ENCODE measurements around the gene MLIP.
"Not testable (repeated sequence)": the region's sequence is repeated elsewhere in the genome, so short reads cannot be mapped to it uniquely, and the experiment has no call there.

Gene MLIP

DNA sequence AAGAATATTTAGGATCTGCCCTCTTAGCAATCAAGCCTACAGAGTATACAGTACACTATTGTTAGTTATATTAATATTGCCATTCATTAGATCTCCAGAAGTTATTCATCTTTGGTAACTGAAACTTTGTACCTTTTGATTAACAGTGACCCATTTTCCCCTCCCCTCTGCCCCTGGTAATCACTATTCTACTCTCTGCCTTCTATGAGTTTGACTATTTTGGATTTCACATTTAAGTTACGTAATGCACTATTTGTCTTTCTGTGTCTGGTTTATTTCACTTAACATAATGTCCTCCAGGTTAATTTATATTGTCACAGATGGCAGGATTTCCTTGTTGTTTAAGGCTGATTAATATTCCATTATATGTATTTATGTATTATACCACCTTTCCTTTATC lies 111.0 kb downstream of the MLIP start:
- no peak for DNase-seq (ENCODE audit: low read depth, low spot score)

DNA sequence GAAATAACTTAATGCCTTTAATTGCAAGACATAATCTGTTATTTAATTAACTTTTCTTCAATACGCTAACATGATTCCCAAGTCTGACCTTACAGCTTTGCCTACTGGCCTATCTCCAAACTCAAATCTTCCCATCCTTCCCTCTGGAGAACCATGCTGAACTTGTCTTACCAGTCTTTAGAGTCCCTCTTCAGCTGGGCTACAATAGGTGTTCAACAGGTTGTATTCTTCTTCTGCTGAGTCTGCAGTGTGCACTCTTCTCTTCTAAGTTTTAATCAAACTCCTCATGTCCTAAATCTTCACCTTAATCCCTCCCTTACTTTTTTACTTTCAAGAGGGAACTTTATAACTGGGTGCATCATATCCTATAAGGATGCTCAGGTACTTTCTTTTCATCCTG lies 121.5 kb downstream of the MLIP start:
- DNase-seq (ENCODE audit: low read depth, low spot score), result no peak

DNA sequence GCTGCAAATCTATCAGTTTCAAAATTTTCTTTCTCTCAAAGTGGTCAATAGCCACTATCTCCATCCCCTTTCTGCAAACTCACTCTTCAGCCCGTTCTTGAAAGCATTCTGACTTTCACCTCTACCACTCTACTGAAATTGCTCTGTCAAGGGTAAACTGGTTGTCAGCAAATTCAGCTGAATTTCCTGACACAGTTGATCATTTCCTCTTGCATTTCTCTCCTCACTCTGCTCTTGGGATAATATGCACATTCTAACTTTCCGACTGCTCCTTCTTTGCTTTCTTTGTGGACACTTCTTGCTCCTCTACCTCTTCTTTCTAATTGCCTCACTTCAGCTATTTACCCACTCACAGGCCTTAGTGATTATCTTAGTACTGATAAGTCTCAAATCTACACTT lies 123.3 kb downstream of the MLIP start:
- no peak for DNase-seq (ENCODE audit: low read depth, low spot score)

DNA sequence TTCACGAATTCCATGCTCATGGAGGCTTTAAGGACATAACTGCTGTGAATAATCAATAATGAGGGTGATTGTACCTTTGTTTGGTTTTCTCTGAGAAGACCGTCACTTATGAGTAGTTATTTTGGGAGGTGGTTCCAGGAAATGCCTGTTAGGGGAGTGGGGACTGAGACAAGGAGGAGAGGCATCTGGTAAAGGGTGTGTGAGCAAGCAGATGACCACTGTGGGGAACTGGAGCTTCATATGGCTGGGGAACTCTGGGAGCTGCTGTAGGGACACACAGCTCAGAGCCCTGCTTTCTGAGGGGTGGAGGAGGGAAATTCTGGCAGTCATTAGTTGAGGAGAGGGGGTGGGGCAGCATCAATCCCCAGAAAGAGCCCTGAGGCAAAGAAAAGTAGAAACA lies 125.7 kb downstream of the MLIP start:
- DNase-seq (ENCODE audit: low read depth, low spot score), result no peak

DNA sequence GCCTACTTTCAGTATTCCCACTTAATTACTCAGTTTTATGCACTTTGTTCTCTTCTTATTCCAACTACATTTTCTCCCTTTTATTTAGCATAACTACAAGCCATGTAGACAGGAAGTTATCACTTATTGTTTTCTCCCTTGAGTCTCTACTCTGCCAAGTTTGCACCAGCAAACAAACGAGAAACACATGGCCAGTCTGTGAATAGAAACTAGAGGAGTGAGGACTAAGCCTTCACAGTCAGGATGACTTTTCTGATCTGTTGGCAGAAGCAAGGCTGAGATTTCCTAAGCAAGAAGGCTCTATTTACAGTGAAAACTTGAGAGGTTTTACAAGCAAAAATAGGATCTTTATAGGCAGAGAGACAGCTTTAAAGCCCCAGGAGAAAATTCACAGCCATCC lies 127.2 kb downstream of the MLIP start:
- DNase-seq (ENCODE audit: low read depth, low spot score), result no peak

GRCh38 chr6:54243699-54244098 lies 132.5 kb downstream of the MLIP start:
- DNase-seq (ENCODE audit: low read depth, low spot score), result no peak

DNA sequence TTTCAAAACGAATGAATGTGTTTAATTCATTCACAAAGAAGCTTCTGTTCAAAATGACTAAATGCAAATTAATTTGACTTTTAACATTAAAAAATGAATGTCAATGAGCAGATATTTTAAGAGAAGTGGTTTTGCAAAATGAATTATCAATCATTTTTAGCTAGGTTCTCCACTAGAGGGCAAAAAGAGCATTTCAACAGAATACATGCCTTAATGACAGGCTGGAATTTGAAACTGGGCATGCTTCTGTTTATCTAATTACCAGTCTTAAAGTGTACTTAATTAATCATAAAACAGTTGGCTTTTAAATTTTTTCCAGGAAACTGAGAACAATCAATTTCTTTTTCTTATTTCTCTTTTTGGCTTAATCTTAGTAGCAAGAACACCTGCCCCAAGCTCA lies 133.2 kb downstream of the MLIP start:
- peak; percentile 36 for DNase-seq (ENCODE audit: low read depth, low spot score)

- no peak for DNase-seq (ENCODE audit: low read depth, low spot score)
Measured at GRCh38 chr6:54245265-54245664, 134.0 kb downstream of the MLIP start.

DNA sequence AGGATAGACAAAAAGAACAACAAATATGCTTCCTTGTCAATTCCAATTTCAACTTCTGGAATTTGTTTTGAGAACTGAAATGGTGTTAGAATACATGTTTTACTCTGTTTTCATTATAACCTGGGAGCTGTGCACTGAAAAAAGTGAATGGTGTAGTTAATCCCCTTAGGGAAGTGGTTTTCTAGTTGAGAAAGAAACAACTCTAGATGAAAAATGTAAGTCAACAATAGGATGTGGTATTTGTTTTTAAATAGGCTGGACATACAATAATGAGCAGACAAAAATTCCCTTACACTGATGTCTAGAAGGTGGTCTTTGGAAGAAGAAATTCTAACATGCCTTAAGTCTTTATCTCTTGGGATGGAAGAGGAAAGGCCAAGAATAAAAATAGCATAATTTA lies 137.1 kb downstream of the MLIP start:
- no peak for DNase-seq (ENCODE audit: low read depth, low spot score)

- no peak for DNase-seq (ENCODE audit: low read depth, low spot score)
Measured at GRCh38 chr6:54248994-54249393, 137.8 kb downstream of the MLIP start.

GRCh38 chr6:54249812-54250211 lies 138.6 kb downstream of the MLIP start:
- DNase-seq (ENCODE audit: low read depth, low spot score), result not testable (repeated sequence)

DNA sequence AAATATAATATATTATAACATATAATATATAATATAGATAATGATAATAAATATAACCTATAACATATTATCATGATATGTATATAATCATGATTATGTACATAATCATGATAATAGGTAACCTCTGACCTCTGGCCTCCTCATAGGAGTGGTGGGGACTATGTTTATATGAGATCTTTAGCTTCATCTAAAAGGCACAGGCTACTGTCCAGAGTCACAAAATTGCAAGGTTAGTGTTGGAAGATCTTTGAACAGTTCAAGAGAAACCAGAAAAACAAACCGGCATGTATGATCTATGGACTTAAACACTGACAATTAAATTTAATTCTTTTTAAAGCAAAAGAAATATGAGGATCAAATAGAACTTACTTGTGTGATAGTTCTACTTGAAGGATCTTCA lies 141.3 kb downstream of the MLIP start:
- no peak for DNase-seq (ENCODE audit: low read depth, low spot score)

DNA sequence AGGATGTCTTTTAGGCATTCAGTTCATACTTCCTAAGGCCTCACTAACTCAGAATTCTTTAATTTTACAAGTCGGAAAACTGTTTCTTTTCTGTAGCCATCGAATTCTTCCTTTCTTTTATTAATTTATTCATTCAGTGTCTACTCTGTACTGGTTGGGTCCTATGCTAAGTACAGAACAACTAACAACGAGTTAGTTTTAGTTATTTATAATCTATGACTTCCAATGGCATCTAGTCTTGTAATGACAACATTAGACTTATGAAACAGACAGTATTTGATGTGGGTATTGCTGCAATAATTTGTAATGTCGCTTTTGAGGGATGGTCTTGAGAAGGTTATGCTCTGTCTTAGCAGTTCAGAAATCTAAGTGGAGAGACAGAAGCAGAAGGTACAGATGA lies 141.7 kb downstream of the MLIP start:
- no peak for DNase-seq (ENCODE audit: low read depth, low spot score)

DNA sequence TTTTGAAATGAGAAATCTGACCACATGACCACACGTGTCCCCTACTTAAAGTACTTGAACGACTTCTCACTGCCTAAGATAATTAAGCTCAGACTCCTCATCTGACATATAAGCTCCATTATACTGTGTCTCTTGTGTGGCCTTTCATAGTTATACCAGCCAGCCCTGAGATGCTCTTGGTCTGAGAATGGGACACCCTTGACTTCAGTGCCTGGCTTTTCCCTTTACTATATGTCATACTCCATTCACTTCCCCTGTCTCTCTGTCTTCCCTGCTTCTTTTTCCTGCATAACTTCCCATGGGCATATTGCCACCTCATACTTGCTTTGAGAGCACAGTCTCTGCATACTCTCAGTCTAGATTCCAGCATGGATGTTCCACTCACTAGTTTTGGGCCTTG lies 143.6 kb downstream of the MLIP start:
- DNase-seq (ENCODE audit: low read depth, low spot score), result no peak

DNA sequence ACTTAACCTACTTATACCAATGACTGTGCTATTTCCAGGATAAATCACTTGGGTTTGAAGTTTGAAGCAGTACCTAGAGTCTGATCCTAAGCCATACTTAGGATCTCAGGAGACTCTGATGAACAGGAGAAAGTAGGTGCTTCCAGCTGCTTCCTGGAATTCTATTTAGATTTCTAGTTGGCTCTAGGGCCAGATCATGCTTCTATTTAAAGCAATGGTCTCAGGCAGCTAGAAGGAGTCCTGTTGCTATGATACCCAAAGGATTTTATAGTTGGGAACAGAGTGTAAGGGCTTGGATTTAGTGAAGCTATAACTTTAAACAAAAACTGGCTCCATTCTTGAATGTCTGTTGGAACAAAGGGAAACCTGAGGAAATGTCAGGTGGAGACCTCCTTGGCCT lies 144.6 kb downstream of the MLIP start:
- DNase-seq (ENCODE audit: low read depth, low spot score), result no peak

- DNase-seq (ENCODE audit: low read depth, low spot score), result no peak
Measured at GRCh38 chr6:54260025-54260424, 148.8 kb downstream of the MLIP start.

- no peak for DNase-seq (ENCODE audit: low read depth, low spot score)
Measured at GRCh38 chr6:54262499-54262898, 151.3 kb downstream of the MLIP start.

- DNase-seq (ENCODE audit: low read depth, low spot score), result no peak
Measured at GRCh38 chr6:54262971-54263370, 151.7 kb downstream of the MLIP start.

GRCh38 chr6:54264581-54265272 lies 153.5 kb downstream of the MLIP start:
- DNase-seq (ENCODE audit: low read depth, low spot score), result no peak

DNA sequence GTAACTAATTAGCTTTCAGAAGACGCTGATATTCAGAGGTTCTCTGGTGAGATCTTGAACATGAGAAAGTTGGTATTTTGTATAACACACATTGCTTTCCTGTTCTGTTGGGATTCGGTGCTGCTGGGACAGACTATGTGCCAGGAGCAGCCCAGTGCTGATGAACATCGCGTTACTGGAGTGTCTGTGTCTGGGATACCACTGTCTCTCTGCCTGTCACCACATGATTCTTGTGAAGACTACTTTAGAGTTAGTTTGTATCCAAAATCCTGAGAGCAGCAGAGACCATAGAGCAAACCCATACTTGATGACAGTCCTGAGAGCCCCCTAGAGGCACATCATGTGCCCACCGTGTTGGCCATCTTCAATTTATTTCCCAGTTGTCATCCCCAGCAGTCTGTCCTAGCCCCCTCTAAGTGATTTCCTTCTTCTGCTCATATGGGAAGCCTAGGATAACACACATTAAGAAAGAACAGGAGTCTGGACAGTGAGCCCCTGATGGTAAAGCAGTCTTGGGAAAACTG lies 155.2 kb downstream of the MLIP start:
- DNase-seq (ENCODE audit: low read depth, low spot score), result no peak

GRCh38 chr6:54267798-54268197 lies 156.6 kb downstream of the MLIP start:
- DNase-seq (ENCODE audit: low read depth, low spot score), result peak; percentile 53

DNA sequence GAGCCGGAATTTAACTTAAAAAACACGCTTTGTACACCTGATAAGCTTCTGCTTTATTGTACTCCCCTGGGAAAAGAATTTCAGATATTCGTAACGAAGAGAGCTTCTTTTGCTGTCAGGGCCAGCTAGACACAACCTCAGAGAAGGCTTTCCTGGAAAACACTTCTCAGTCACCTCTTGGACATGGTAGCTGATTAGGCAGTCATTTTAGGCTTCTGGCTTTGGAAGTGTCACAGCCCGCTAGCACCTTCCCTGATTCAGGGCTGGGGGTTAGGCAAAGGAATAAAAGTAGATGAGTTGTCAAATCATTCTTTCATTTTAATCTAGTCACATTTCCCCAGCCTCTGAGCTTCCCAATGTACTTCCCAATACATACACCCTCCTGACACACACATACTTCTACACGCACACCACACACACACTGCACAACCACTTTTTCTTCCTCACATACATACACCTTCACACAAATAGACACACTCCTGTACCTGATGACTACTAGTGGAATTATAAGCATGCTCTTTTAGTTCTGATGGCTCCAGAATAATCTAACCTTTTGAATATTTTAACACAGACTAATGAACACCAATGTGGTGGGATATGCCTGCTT lies 162.1 kb downstream of the MLIP start:
- no peak for DNase-seq (ENCODE audit: low read depth, low spot score)

DNA sequence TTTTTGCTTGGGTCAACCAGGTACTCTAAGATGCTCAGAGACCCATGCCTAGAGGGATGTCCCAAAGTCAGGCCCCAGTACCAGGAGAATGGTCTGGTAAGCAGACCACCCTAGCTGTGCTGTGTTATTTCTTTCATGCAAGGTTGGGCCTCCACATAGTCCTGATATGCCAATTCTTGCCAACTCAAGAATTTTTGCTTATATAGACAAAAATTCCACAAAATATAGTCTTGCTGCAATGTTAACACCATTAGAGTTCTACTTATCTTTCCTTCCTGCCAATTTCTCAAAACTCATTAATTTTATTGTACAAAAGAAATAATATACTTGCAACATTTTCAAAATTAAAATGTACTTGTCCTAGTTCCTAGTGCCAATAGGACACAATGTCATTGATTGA lies 163.1 kb downstream of the MLIP start:
- no peak for DNase-seq (ENCODE audit: low read depth, low spot score)

GRCh38 chr6:54282186-54282585 lies 170.9 kb downstream of the MLIP start:
- peak; percentile 42 for DNase-seq (ENCODE audit: low read depth, low spot score)
